HG03457 (cell line): ENCODE results near the gene RAB8B.

Experiments
- ATAC-seq: cut with Tn5 transposase; IDR thresholded peaks from one replicate; pipeline ENCODE4 v1.9.1; 2021; ENCODE audit warnings: moderate number of reproducible peaks; ENCODE audit not compliant: unreplicated experiment

The RAB8B gene

DNA sequence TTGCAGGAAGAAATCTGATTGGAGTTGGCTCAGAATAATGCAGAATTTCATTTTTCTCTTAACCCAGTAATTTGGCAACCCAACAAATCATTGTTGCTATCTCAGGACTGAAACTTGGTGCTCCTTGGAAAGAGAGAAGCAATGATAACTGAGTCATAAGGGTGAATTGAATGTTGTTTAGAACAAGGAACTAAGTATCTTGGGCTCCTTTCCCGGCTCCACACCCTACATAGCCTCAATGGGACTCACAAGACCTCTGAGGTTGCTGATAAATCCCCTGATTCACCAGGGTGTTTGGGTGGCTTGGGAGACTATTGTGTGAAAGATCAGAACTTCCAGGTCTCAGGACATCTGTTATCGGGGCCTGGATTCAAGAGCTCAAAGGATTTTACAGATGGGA, 7.8 kb upstream of the RAB8B start:
- no peak for ATAC-seq

DNA sequence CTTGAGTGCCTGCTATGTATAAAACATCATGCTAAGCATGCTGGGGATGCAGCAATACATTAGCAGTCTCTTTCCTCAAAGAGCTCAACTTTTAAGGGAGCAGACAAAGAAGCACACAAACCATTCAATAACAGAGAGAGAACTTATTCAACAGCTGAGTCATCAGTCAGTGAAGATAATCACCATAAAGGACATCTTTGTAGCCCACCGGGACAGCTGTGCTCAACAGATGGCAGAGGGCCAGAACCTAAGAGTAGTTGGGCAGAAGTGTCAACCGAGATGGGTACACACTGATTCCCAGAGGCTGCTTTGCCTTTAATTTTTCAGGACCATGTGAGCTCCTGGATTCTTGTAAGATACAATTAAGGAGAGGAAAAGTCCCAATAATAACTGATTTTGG, 4.2 kb upstream of the RAB8B start:
- ATAC-seq, result no peak

DNA sequence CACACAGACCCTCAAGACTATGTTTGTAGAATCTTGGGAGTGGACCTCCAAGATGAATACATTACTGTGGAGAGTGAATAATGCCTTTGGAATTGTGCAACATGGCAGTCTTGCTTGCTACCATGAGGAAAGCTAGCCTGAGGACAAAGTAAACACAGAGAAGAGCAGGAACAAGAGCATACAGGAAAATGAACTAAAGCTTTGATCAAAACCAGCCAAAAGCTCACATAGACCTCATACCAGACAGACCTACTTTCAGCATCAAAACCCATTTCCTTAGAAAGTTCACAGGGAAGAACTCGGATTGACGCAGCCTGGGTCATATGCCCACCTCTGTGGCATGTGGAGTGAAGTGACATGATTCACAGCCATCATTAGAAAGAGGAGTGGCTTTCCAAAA, 3.3 kb upstream of the RAB8B start:
- no peak for ATAC-seq

DNA sequence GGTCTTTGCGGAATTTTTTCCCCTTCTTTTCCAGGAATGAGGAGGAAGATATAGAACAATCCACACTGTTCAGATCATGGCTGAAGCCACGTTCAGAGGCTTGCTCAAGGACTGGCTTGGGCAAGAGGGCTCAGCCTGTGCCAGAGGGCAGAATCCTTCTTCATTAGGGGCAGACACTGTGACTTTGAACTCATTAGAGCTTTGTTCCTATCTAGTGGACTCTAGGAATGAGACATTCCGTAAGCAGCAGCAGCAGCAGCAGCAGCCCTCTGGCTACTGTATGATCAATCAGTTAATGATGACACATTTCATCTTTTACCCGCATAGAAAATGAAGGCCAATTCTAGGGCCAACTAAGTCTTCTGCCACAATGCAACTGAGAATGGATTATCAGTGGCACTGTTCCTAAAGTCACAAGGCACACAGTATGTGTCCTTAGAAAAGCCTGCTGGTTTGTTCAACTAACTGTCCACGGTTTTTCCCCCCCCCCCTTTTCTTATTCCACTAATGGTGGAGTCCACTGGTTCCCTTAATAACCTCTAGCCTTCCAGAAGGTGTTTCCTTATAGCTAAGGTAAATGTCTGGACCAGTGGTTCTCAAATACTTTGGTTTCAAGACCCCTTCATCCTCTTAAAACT, 1.7 kb upstream of the RAB8B start:
- ATAC-seq, result no peak

DNA sequence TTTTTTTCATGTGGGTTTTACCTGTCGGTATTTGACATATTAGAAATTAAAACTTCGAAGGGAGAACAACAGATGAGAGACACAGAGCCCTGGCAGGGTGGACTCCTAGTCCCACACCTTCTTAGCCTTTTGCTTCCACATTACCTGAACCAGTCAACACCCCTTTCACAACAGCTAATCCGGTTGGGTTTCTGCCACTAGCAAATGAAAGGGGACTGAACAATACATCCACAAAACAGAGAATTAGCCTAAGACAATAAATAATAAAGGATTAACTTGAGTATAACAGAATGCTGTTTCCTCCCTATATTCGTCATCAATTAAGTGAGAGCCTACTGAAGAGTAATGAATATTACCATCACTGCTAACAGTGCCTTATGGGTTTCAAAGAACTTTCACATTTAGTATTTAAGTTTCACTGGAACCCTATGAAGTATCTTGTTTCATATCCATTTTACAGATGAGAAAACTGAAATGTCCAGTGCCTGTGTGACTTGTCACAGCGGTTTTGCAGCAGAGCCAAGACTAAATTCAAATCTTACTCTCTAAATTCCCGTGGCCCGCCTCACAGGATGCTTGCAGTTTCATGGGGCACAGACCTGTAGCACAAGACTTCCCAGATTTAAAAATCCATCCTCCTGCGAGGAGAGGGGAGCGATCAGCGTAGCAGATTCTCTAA, 1.0 kb upstream of the RAB8B start:
- no peak for ATAC-seq

DNA sequence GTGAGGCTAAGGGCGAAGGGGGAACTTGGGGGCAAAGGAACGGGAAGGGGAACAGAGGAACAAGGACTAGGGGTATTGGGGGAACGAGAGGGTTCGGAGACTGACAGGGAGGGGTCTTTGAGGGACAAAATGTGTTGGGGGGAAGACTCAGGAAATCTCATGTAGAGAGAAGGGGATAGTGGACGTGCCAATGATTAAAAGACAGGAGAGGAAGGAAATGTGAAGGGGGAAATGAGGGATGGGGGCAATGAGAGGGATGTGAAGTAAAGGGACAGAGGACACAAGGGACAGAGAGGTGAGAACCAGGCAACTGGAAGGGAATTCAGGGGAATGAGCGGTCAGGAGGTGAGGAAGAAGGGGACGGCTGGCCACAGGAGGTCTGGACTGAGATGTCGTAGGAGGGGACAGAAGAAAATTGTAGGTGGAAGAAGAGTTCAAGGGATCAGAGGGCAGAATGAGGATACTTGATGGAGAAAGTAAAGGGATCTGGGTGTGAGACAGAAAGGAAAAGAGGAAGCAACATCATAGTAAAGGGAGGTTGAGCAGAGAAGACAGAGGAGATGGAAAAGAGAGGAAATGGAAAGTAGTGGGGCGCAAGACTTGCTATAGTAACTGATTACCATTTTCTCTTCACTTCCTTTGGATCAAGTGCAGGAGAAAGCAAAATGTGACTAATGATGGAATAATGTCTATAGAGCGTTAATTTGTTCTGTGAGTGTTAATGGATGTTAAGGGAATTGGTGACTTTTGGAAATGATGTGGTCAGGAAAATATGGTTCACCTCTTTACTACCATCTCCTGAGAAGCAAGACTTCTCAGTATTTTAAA, 749 bp downstream of the RAB8B start:
- ATAC-seq, result no peak

DNA sequence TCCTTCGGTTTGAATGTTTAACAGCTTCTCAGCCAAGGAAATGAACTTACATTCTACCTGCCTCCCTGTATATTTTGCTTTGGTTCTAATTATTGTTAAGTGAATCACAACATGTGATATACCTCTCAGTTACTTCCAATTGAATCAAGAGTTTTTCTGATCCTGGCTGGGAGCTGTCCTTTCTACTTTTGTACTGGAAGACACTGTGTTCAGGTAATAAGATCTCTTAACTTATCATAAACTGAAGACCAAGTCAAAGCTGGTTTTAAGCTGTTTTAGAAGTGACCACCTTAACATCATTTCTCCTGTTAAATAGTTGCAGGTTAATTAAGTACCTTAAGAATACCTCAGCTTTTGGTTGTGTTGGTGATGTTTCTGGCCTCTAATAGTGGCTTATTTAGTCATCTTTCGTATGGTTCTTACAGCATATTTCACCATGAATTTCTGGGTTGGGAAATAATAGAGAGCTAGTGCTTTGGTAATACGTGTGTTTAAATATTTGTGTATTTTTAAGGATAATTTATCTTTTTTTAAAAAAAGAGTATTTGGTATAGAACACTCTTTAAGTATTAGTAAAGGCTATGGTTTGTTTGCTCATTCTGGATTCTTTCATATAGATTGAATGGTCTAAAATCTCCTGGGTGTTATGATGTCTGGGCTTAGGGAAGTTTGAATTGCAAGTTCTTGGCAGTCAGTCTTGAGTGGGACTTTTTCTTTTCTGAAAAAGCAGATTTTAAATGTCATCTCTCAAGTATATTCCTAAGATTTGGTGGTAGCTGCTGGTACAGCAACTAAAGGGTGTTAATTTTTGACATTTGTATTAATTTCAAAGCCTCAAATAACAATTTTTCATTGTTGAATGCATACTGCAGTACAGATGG, 1.6 kb downstream of the RAB8B start:
- ATAC-seq, result no peak

DNA sequence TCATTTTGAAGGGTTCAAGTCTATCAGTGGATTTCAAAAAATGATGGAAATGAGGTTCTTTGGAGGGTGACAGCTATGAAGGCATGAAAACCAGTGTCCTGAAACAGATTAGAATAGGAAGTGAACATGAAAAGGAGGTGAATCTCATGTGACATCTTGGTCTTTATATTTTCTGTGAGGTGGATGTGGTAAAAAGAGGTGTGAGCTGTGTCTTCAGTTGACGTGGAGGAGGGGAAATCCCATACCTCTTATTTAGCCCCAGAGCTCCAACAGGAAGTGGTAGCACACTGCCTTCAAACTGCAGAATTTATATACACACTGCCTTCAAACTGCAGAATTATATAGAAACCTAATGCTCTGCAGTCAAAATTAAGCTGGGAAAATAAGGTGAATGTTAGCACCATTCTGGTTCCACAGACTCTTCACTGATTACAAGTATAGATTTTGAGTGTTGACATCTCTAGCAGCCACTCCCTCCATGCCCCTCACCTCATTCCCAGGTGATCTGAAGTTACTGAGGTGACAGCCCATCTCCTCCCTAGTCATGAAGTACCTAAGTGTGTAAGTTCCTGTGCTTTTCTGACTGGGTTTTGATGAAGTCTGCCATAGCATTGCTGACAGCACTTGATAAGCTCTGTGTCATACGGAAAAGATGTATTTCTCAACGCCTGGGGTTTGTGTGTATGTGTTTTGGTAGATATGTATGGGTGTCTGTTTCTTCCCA, 2.7 kb downstream of the RAB8B start:
- no peak for ATAC-seq

DNA sequence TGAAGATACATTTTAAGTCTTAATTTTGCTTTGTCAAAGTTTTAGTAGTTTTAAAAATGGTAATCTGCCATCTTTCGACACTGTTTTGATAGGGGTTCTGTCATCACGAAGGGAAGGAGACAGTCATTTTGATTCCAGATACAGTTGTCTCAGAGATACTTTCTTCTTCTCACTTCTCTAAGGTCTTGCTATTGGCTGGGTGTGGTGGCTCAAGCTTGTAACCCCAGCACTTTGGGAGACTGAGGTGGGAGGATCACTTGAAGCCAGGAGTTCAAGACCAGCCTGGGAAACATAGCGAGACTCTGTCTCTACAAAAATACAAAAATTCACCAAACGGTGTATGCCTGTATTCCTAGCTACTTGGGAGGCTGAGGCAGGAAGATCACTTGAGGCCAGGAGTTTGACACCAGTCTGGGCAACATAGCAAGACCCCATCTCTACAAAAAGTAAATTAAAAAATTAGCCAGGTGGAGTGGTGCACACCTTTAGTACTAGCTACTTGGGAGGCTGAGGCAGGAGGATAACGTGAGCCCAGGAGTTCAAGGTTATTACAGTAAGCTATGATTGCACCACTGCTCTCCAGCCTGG, 3.3 kb downstream of the RAB8B start:
- no peak for ATAC-seq

DNA sequence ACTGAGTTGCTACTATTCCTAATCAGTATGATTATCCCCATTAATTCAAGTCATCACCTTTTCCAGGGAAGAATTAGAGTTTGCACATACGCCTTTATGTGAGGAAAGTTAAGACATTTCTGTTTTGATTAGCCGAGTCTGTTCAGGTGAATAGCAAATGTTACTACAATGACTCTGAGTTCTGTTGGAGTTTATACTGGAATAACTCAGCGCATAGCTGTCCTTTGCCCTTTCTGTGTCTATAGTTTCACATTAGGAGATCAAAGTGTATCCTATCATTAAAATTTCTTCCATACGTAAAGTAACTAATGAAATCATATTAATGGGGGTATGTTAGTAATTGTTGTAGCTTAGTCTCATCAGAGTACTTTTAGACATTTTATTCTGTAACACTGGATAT, 4.9 kb downstream of the RAB8B start:
- no peak for ATAC-seq

DNA sequence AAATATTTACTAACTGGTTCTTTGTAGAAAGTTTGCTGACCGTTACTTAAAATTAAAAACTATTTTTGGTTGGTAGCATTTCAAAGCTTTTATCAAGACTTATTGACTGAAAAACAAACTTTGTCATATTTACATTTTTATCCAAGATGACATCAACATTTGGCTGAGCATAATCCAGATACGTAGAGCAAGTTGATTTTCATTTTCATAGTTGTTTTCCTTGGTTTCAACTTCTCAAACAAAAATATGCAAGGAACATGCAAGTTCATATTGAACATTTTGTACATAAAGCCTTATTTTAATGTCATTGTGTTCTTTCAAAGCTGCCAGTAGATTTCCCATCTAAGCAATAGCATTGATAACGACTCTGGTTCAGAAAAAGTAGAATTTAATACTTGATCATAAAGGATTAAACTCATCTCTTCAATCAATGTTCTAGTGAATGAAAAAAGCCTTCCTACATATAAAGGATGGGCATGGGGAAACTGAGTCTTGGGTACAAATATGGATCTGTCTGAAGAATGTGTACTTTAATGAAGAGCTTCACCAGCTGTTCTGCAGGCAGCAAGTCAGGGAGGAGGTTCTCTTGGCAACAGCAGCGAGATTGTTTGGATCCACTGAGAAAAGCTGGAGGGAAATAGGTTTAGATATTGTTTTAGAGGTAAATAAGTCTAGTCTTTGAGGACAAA, 5.6 kb downstream of the RAB8B start:
- no peak for ATAC-seq

DNA sequence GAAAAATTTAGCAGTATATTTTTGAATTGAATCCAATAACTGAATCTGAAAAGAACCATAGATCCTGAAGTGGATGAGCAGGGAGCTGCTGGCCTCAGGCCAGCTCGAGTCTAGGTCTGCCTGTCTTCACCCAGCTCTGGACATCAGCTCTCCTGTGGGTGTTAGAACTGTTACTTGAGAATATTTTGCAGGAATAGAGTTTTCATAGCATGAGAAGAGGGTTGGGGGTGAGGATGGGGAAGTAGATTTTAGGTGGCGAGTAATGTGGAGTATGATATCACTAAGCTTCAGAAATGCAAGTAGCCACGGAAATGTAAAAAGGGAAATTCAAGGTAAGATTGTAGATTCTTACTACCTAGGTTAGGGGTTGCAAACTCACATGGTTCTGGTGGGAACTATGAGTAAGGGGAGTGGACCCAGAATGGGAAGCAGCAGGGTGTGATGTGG, 6.2 kb downstream of the RAB8B start:
- ATAC-seq, result no peak

DNA sequence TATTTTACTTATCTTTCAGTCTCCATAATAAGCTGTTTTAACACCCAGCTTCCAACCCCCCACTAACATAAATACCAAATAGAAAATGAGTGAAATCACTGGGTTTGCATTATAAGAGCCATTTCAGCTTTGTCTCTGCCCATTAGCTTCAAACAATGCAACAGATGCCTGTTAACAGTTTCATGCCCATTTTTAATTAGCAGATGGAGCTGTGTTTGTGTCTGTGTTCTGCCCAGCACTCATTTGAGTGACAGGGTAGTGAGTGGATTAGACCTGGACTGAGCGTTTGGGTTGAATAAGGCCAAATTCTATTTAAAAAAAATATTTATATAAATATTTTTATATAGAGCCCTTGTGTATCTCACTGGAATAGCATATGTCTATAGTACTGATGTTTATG, 7.4 kb downstream of the RAB8B start:
- no peak for ATAC-seq

DNA sequence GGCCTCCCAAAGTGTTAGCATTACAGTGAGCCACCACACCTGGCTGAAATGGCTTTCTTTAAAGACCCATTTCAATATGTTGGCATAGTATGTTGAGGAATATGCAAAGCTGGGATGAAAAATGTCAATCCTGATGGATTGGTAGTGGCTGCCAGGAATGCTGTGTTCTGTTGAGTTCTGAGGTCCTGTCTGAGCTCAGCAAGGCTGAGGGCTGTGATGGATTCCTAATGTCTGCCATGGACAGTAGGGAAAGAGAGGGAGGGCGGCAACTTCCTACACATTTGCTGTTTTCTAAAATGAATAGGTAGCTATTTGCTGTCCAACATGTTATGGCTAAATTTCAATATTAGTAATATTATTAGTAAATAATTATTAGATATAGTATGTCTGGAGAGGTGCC, 8.2 kb downstream of the RAB8B start:
- ATAC-seq, result no peak

DNA sequence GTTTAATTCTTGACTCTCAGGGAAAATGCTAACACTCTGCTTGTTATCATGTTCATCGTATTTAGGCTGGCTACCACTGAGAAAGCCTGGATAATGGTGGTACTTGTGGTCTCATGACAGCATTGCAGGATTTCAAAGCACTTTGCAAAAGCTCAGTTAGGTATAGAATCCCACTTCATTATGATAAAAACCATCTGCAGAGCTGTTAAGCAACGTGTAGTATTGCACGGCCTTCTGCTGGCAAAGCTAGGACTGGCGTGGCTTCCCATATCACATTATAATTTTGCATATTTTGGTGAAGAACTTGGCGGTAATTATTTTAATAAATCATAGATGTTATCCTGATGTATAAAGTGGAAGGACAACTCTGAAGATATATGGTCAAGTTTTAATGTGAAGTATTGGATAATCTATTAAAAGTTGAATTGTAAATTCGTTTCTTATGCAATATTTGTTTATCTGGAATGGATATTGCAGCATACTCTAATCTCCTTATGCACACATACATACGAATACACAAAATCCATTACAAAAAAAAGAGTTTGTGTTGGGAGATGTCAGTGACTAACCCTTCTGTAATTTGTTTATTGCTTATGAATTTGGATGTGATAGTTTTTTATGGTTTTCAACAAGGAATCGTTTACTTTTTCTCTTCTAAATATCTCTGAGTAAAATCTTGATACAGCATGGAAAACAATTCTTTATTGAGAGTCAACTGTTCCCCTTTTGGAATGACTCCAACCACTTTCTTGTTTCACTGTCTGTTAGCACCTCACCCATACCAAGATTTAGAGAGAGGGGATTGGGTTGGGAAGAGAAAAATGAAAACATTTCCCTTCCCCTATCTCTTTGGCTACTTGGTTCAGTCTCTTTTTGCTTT, 9.2 kb downstream of the RAB8B start:
- ATAC-seq, result no peak

DNA sequence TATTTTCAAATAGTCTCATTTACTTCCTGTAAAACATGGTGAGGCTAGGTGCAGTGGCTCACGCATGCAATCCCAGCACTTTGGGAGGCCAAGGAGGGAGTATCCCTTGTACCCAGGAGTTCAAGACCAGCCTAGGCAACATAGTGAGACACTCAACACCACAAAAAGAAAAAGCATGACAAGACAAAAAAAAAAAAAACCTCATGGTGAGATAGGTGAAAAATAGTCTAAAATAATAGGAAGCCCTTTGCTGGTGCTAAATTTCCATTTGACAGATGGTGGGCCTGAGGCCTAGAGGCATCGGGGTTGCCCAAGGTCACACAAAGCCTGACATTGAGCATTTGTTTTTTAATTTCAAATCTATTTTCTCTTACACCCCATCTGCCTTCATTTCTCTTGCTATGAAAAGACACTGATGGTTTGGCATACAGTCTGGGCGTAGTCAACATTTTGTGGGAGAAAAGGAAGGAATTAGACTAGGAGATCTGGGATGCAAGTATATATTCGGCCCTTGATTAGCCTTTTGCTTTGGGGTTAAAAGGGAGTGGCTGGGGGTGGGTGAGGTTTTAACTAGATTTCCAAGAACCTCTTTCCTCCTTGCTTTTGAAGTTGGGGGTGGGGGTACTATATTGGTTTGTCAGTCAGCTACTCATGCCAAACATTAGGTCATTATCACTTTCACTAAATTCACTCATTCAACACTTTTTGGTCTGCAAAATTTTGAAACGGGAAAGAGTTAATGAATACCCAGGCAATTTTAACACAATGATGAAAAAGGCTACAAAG, 11.3 kb downstream of the RAB8B start:
- ATAC-seq, result no peak

DNA sequence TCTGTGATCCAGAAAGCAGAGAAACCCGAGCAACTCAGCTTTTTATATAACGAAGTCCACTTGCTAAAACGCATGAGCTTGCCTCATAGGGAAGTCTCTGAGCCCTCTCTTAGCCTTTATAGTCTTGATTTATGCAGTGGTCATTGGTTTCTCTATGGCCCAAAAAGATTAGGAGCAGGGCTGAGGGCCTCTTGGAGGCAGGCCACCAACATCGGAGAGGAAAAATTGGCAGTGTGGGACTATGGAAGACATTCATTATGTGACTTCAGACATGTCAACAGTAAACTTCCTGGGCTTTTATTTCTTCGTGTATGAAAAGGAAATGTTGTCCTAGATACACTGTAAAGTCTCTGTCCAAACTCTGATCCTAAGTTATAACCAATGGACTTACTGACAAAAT, 13.5 kb downstream of the RAB8B start:
- no peak for ATAC-seq
